Activated naive CD4-positive, alpha-beta T cell (primary cell): Measurements from ENCODE around the gene SIRPG.
"Not testable (repeated sequence)": the region's sequence is repeated elsewhere in the genome, so short reads cannot be mapped to it uniquely, and the experiment has no call there.

ENCODE experiments used
- DNase-seq, 4 experiments: peaks; one replicate each; lab custom pipeline; 2025; lab: John Stamatoyannopoulos, UW

Gene SIRPG

DNA sequence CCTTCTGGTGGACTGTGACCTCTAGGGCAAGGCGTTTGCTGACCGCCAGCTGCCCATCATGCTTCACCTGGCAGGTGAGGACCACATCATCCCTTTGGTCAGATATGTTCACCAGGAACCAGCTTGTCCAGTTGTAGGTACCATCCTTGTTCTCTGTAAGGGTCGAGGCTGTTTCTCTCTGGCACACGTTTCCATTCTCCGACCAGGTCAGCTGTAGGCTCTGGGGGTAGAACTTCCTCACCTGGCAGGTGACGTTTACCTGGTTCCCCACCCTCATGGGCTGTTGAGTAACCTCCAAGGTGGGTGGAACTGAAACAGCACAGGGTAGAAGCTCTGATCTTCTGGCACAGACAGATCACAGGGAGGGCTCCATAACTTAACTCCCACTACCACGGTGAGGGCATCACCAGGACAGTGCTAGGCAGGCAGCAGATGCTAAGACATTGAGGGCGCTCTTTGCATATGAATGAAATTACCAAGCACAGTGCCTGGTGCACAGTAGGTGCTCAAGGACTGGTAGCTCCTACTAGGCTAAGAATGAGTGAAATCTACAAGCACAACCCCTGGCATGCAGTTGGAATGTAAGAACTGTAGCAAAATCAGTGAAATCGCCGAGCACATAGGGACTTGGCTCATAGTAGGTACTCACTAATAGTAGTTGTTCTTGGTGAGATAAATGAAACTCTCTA is 22.1 kb downstream of the SIRPG start:
- no peak for DNase-seq

DNA sequence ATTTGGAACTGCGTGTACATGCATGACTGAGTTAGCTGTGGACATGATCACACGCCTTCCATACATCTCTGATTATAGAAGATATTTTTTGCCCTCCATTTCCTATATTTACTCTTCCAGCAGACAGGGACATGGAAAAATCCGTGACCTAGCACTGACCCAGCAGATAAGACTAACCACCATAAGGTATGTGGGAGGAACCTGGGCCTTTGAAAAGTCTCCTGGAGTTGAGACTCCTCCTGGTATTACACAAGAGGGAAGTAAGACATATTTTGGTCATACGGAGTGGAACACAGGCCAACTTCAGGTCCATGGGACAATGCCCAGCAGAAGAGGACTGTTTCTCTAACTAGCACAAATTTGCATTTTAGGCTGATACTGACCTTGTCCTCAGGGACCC is 24.0 kb downstream of the SIRPG start:
- no peak for DNase-seq

DNA sequence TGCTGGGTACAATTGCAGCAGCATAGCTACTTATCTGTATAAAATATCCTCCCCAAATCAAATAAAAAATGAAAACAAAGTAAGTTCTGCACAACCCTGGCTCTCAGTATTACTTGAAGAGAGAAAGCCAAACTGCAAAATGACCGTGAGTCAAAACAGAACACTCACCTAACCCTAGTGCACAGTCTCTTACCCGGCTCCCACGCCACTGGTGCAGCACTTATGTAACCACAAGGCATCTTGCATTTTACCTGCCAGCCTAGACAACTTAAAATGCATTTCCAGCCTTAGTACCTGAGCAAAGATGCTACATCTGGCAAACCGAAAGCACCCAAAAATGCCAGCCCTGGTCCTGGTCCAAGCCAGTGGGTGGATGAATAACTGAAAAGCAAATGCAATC is 25.4 kb downstream of the SIRPG start:
- no peak for DNase-seq

DNA sequence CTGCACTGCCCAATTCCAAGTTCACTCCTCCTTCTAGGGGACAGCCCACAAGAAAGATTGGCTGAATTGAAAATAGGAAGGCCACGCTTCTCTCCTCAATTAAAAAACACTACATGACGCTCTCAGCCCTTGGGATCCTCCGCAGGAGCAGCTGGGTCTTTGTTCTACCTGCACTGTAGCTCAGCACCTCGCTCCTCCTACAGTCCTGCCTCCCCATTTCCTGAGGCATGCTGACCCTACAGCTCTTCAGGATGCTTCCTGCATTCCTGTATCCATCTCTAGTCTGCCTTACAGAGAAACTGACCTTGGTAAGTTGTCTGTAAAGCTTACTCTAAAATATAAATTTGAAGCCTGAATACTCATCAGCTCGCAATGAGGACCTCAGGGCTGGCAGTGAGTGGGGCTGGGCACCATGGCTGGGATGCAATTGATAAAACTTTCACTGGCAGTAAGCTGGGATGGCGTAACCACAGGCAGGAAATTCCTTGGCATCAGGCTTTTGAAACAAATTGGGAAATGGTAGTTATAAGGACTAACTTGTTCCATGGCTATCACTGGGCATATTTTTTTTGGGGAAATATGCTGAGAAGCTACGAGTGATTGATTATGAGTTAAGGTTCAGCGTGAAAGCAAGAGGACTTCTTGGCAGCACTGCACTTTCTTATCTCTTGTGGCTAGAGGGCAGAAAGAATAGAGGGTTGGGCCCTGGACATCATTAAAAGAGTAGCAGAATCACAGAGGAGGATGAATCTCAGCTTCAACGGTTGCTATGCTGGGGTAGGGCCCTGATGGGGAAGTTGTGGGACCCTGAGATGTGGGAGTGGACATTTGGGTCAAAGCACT is 26.0 kb downstream of the SIRPG start:
- DNase-seq: no peak

DNA sequence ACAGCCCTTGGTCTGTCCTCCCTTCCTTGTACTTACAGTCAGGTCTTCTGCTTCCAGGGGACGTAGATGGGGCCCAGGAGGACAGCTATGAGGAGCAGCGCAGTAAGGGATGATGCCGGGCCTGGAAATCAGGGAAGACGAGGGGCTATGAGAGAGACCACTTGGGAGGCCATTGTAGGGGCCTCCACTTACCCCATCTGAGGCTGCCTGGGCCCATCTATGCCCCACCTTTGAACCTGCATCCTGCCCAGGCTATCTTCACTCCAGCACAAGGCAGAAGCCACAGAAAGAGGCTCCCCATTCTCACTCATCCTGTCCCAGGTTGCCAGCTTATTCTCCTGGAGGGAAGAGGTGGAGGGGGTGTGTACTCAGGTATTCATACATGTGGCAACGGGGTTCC is 27.4 kb downstream of the SIRPG start:
- DNase-seq: no peak

DNA sequence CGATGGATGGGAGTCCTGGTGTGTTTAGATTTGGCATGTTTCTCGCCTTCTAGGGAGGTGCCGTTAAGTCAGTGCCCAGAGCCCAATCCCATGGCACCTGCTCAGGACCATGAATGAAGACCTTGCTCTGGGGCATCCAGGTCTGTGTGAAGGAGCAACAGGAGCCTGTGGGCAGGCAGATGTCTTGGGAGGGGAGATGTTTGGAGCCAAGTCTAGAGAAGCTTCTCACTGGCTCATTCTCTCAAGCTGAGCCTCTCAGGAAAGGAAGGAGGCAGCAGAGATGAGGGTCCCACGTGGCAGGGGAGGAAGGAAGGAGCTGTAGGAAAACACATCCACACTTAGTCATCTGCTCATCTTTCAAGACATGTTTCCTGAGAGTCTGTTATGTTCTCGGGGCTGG is 28.3 kb downstream of the SIRPG start:
- DNase-seq: no peak

DNA sequence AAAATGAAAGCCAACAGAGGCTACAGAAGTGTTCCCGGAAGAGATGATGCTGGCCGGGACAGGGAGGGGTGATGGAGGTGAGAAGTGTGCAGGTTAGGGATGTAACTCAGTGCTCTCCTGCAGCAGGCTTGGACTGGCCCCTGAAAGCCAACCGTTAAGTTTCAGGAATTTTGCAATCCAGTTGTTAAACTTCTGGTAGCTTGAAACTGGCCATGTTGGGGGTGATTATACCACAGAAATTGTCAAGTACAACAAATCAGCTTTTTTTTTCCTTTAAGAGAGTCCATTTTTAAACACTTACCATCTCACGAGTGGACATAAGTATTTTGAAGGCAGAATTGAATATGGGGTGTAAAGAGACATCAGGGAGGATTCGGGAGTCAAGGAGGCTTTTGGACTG is 29.0 kb downstream of the SIRPG start:
- no peak for DNase-seq

DNA sequence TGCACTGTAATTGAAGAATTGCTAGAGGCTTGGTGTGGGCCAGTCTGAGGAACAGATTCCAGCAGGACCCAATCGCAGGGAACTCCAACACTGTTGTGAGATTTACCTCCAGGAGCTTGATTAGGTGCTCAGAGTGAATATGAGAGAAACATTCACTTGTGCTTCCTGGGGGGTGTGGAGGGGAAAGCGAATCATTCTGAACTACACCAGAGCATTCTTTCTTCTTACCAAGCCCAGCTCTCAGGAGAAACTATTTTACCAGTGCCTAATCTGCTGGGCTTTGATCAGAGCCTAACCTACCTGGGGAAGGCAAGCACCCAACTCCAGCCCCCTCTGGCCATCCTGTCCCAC is 30.4 kb downstream of the SIRPG start:
- DNase-seq: no peak

DNA sequence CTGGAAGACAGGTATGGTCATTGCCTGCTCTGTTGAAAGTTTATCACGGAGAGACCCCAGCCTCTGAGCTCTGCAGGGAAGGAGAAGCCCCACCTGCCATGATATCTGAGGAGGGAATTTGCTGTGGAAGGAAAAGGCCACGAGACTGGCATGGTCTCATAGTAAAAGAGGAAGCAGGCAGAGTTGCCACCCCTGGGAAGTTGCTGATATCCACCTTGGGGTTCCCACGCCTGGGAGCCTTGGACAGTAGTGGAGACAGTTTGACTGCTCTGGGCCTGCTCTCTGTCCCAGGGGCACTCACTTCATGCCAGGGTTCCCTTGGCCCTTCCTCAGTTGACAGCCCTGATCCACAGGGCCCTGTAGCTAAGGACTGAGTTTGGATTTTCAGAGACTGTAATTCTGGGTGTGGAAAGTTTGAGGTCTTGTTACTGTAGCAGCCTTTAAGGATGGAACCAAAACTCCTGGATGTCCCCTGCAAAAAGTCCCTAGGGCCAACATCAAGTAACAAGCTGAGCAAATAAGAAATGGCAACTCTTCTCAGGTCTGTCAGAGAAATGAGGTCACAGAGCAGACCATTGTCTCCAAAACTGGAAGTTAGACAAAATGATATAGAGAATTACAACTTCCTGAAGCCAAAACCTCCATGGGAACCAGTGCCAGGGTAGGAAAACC is 30.9 kb downstream of the SIRPG start:
- DNase-seq: no peak

DNA sequence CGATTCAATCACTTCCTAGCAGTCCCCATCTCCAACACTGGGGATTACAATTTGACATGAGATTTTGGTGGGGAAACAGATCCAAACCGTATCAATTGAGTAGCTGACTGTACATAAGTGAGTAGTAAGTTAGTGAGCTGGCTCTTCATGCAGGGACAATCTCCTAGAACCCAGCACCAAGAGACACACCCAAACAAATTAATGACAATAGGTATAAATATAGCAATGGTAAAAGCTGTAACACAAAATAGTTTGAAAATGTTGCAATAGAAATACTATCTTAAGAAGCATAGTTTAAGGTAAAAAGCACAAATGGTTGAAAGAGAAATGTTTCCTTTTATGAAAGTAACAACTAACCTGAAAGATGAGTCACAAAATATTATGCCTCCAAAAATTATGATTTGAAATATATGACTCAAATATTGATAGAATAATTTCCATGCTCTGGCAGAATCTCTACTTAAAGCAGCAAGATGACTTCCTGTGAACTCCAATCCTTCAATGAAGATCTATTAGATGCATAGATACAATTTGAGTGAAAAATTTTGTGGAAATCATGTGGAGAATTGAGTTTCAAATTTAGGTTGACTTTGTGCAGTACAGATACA is 32.4 kb downstream of the SIRPG start:
- no peak for DNase-seq

DNA sequence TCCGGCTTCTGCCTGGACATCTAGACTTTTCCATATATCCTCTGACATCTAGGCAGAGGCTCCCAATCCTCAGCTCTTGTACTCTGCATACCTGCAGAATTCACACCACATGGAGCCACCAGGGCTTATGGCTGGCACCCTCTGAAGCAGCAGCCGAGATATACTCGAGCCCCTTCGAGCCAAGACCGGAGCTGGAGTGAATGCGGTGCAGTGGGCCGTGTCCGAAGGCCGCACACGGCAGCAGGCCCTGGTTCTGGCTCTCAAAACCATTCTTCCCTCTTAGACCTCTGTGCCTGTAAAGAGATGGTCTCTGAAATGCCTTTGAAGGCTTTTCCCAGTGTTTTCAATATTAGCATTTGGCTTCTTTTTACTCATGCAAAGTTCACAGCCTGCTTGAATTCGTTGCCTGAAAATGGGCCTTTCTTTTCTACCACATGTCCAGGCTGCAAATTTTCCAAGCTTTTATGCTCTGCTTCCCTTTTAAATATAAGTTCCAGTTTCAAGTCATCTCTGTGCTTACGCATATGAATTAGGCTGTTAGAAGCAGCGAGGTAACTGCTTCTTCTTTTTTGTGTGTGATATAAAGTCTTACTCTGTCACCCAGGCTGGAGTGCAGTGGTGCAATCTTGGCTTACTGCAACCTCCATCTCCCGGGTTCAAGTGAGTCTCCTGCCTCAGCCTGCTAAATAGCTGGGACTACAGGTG is 33.9 kb downstream of the SIRPG start:
- DNase-seq: no peak

DNA sequence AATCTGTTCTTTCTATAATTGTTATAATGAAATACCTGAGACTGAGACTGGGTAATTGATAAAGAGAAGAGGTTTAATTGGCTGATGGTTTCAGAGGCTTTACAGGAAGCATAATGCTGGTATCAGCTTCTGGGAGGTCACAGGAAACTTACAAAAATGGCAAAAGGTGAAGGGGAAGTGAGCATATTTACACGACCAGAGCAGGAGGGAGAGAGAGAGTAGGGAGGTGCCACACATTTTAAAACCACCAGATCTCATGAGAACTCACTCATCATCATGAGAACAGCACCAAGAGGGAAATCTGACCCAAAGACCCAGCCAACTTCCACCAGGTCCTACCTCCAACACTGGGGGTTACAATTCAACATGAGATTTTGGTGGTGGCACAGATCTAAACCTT is 35.1 kb downstream of the SIRPG start:
- no peak for DNase-seq

DNA sequence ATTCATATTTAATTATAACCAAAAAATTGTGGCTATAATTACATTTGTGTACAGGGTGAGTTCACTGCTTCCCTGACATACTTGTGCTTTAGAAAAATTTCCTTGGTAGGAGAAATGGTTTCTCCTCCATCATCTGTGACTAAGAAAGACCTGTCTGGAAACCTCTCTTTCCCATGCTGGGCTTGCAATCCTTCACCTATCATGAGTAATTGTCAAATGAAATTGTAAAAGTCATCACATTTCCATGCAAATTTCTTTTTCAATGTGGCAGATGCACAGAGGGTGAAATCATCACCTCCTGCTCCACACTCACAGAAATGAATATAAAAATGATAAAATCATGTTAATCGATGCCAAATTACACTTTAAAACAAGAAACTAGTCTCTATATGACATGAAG is 36.3 kb downstream of the SIRPG start:
- DNase-seq: no peak

DNA sequence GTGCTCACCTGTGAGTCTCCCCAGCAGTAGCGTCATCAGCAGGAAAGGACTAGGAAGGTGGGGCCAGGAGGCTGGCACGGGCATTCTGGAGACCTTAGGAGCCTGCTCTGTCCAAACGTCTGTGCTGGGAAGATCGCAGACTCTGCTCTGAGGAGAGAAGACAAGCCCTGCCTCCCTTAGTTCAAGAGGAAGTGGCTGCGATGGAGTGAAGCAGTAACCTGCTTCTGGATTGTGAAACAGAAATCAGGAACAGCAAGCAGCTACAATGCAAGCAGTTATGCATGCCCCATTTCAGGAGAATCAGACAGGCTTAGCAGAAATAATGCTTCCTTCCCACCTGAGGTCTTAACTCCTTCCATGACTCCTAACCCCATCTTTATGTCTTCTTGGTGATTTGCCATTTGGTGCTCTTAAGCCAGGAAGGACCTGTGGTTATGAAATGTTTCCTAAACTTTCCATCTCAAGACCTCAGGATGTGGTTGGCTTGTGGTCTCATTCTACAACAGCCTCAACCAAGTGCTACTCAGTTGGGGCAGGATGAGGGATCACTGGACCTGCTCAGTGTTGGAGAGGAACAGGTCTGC is 37.6 kb downstream of the SIRPG start, which contains the start of gene SIRPB1:
Gene SIRPB1, minus strand, starts transcription at position 149 of the 584 bp plus-strand sequence. Its CDS starts 65 bp downstream, at position 84.
- DNase-seq: no peak

DNA sequence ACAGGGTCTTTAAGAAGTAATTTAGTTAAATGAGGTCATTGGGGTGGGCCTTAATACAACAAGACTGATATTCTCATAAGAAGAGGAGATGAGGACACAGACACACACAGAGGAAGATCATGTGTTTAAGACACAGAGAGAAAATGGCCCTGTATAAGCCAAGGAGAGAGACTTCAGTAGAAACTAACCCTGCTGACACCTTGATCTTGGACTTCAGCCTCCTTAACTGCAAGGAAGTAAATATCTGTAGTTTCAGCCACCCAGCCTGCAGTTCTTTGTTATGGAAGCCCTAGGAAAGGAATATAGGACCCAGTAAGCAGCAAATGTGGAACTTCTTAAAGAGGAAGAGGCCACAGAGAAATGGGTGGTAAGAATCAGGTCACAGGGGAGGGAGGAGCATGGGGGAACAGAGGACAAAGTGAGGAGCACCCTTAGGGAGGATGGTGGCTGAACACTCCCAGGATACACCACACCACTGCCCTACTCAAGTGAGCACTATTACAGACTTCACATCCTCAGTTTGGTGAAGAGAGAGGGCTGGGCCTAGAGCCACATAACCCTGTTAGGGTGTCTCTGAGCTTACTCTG is 38.5 kb downstream of the SIRPG start:
- DNase-seq: no peak

DNA sequence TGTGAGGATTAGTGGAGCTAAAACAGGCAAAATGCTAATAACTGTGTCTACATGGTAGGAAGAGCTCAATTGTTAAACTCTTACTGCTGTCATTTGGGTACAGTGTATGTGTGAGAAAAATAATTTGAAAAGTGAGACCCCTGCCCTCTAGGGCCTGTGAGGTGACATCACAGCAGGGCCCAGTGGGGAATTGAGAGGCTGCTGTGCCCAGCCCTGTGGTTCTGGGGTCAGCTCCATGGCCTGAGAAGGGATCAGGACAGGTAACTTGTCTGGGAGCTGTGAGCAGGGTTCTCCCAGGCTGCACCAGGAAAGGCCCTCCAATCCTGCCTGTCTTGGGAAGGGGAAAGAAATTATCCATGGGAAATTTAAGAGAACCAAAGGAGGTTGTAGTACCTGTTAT is 39.1 kb downstream of the SIRPG start:
- DNase-seq: no peak

DNA sequence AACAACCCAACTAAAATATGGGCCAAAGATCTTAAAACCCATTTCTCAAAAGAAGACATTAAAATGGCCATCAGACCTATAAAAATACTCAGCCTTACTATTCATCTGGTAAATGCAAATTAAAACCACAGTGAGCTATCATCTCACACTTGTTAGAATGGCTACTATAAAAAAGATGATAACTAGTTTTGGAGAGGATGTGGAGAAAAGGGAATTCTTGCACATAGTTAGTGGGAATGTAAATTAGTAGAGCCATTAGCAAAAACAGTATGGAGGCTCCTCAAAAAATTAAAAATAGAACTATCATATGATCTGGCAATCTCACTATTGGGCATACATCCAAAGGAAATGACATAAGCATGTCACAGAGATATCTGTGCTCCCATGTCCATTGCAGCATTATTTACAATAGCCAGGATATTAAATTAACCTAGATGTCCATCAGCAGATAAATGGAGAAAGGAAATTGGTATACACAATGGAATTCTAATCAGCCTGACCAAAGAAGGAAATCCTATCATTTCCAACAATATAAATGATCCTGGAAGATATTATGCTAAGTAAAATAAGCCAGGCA is 40.6 kb downstream of the SIRPG start:
- no peak for DNase-seq

DNA sequence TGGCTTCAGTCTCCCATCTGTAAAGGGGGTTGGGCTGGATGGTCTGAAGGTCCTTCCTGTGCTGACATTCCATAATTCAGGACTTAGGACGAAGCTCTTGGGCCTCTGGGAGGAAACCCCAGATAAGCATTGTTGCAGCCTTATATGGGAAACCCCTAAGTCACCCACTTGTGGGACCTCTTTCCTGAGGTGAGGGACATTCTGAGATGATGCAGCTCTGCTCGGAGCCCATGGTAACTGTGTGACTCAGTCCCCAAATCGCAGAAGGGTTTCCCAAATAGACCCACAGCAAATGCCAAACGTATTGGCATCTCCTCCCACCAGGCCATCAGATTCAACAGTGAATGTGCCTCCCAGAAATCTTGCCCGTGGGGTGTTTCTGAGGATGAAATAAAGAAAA is 47.2 kb downstream of the SIRPG start:
- not testable (repeated sequence) for DNase-seq

DNA sequence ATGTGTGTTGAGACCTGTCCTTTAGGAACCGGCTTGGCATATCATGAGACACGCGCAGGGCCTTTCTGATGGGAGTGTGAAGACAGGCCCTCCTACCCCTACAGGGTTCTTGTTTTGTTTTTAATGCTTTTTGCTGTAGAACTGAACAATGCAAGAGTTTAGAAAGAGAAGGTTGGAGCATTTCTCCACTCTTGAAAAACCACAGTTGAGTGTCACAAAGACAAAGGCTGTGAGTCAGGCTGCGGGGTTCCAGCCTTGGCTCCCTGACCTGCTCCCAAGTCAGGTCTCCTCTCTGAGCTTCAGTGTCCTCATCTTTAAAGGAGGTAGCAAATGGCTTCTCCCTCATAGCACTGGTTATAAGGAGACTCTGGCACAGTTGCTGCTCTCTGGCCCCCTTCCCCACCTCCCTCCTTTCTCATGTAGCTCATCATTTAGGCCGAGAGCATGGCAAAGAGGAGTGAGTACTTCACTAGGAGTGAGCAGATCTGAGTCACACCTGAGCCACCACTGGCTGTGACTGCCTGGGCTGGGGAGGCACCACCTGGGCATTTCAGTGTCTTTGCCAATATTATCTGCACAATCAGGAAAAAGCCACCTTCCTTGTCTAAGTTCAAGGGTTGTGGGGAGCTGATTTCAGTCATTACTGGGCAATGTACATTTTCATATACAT is 48.8 kb downstream of the SIRPG start:
- not testable (repeated sequence) for DNase-seq

DNA sequence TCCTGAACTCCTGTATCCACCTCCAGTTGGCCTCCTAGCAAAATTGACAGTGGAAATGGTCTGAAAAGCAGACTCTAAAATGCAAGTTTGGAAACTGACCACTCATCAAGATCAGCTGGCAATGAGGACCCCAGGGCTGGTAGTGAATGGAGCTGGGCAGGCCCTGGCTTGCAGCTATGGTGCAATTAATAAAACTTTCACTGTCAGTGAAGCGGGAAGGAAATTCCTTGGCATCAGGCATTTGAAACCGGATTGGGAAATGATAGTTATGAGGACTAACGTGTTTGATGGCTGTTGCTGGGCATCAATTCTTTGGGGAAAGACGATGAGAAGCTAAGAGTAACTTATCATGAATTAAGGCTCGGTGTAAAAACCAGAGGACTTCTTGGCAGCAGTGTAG is 56.8 kb downstream of the SIRPG start:
- DNase-seq: no peak
